HCT116 (cell line): ENCODE data around the gene ZNF708.
"Not testable (repeated sequence)": the region's sequence is repeated elsewhere in the genome, so short reads cannot be mapped to it uniquely, and the experiment has no call there.

Experiments used
- CEBPB ChIP-seq: IDR thresholded peaks from 2 replicates; pipeline ENCODE4 v1.6.1; 2012; ENCODE audit warnings: low read depth
- POLR2AphosphoS5 ChIP-seq: IDR thresholded peaks from 2 replicates; pipeline ENCODE4 v1.6.1; 2011; ENCODE audit warnings: mild to moderate bottlenecking, low read depth, low read length, moderate library complexity
- SIN3A ChIP-seq: IDR thresholded peaks from 2 replicates; pipeline ENCODE4 v1.6.1; 2012; ENCODE audit warnings: low read depth
- TF ChIP-seq, protein P1 (sequence below), 3 experiments: fragments of 200-600 bp in 1 of 3; sonication (generic) in 1 of 3; IDR thresholded peaks in 2 of 3; conservative IDR thresholded peaks in 1 of 3; 2 replicates each; pipeline ENCODE4 v1.5.1; 2012 to 2017; ENCODE audit warnings: low read depth in 2 of 3, low read length in 2 of 3, antibody characterized with exemption in 1 of 3, borderline replicate concordance in 1 of 3, control low read depth in 1 of 3, mild to moderate bottlenecking in 1 of 3, mixed read lengths in 1 of 3, mixed run types in 1 of 3, moderate library complexity in 1 of 3; ENCODE audit not compliant: insufficient read depth in 1 of 3
- TF ChIP-seq, protein P2 (sequence below): IDR thresholded peaks from 2 replicates; pipeline ENCODE4 v1.6.1; 2012; ENCODE audit warnings: low read depth

GRCh38 chr19:21293768-21294167 is 35.4 kb downstream of the ZNF708 start:
- TF ChIP-seq, protein P1, sequence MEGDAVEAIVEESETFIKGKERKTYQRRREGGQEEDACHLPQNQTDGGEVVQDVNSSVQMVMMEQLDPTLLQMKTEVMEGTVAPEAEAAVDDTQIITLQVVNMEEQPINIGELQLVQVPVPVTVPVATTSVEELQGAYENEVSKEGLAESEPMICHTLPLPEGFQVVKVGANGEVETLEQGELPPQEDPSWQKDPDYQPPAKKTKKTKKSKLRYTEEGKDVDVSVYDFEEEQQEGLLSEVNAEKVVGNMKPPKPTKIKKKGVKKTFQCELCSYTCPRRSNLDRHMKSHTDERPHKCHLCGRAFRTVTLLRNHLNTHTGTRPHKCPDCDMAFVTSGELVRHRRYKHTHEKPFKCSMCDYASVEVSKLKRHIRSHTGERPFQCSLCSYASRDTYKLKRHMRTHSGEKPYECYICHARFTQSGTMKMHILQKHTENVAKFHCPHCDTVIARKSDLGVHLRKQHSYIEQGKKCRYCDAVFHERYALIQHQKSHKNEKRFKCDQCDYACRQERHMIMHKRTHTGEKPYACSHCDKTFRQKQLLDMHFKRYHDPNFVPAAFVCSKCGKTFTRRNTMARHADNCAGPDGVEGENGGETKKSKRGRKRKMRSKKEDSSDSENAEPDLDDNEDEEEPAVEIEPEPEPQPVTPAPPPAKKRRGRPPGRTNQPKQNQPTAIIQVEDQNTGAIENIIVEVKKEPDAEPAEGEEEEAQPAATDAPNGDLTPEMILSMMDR (IDR thresholded peaks at IDR 0.05 in 2 of 3, conservative IDR thresholded peaks at IDR 0.05 in 1 of 3; ENCODE audit: borderline replicate concordance in 1 of 3, insufficient read depth in 1 of 3, low read depth in 2 of 3, low read length in 2 of 3) = not testable (repeated sequence)
- TF ChIP-seq SIN3A, POLR2AphosphoS5, CEBPB: not testable (repeated sequence)
- TF ChIP-seq, protein P2, sequence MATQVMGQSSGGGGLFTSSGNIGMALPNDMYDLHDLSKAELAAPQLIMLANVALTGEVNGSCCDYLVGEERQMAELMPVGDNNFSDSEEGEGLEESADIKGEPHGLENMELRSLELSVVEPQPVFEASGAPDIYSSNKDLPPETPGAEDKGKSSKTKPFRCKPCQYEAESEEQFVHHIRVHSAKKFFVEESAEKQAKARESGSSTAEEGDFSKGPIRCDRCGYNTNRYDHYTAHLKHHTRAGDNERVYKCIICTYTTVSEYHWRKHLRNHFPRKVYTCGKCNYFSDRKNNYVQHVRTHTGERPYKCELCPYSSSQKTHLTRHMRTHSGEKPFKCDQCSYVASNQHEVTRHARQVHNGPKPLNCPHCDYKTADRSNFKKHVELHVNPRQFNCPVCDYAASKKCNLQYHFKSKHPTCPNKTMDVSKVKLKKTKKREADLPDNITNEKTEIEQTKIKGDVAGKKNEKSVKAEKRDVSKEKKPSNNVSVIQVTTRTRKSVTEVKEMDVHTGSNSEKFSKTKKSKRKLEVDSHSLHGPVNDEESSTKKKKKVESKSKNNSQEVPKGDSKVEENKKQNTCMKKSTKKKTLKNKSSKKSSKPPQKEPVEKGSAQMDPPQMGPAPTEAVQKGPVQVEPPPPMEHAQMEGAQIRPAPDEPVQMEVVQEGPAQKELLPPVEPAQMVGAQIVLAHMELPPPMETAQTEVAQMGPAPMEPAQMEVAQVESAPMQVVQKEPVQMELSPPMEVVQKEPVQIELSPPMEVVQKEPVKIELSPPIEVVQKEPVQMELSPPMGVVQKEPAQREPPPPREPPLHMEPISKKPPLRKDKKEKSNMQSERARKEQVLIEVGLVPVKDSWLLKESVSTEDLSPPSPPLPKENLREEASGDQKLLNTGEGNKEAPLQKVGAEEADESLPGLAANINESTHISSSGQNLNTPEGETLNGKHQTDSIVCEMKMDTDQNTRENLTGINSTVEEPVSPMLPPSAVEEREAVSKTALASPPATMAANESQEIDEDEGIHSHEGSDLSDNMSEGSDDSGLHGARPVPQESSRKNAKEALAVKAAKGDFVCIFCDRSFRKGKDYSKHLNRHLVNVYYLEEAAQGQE = not testable (repeated sequence)
